Endothelial cell of umbilical vein (primary cell): ENCODE results near the gene NRDE2. TPM values are rescaled to one million over a fixed set of nuclear protein-coding genes. Genes with fewer than 3 reads are reported as not detected.

Experiments
- BruUV-seq: library from RNA; stranded (reverse); fragments of 400-500 nt; replicated peaks from 2 replicates; lab custom pipeline; 2021; lab: Mats Ljungman, UMichigan
- CTCF ChIA-PET: fragments of 300-600, 350-600 bp; sonication (Branson Sonifier 250); formaldehyde crosslinking; loops from one replicate; lab custom pipeline; 2021; ENCODE audit warnings: antibody characterized with exemption, inconsistent platforms; lab: Charles Lee
- POLR2A ChIA-PET: fragments of 300-600, 350-600 bp; sonication (Branson Sonifier 250); formaldehyde crosslinking; loops from one replicate; lab custom pipeline; 2021; ENCODE audit warnings: antibody characterized with exemption, inconsistent platforms; lab: Charles Lee
- DNase-seq: peaks from one replicate; pipeline ENCODE4 v3.0.0-alpha.2; 2011; ENCODE audit warnings: low read depth, low spot score
- FAIRE-seq: peaks from 2 replicates; lab custom pipeline; 2011; peaks lifted over from hg19 to GRCh38; lab: Jason Lieb, UNC
- H2AFZ ChIP-seq: 2 replicates; pipeline ENCODE4 v1.6.0; 2012; ENCODE audit warnings: low read depth, low read length, control low read depth, inconsistent platforms
- H3K27ac ChIP-seq: 2 replicates; pipeline ENCODE4 v1.5.1; 2011; ENCODE audit warnings: low read depth, mild to moderate bottlenecking, control low read depth, low read length, moderate library complexity; ENCODE audit not compliant: insufficient read depth
- H3K27me3 ChIP-seq, 2 experiments: 2 replicates each; pipeline versions ENCODE4 v1.6.0 to v1.6.1; 2011; ENCODE audit warnings: low read length in 2 of 2, mixed read lengths in 1 of 2; ENCODE audit not compliant: control insufficient read depth in 2 of 2, insufficient read depth in 2 of 2
- H3K36me3 ChIP-seq, 2 experiments: 2 replicates in 1 of 2; 3 replicates in 1 of 2; pipeline ENCODE4 v1.5.1; 2011; ENCODE audit warnings: low read length in 2 of 2, mild to moderate bottlenecking in 1 of 2, moderate library complexity in 1 of 2; ENCODE audit not compliant: control insufficient read depth in 2 of 2, insufficient read depth in 2 of 2; ENCODE audit errors: extremely low read depth in 1 of 2
- H3K4me1 ChIP-seq: 3 replicates; pipeline ENCODE4 v1.5.1; 2011; ENCODE audit warnings: mild to moderate bottlenecking, low read length; ENCODE audit not compliant: control insufficient read depth, insufficient read depth; ENCODE audit errors: extremely low read depth
- H3K4me2 ChIP-seq: 2 replicates; pipeline ENCODE4 v1.6.1; 2011; ENCODE audit warnings: low read length, control low read depth, mixed read lengths; ENCODE audit not compliant: insufficient read depth
- H3K4me3 ChIP-seq, 3 experiments: fragments of 200-600 bp in 1 of 3; sonication (generic), shearing (Covaris generic) in 1 of 3; replicated peaks in 1 of 3; 2 replicates each; pipeline ENCODE4 v1.5.1; 2011 to 2016; ENCODE audit warnings: control low read depth in 3 of 3, low read length in 3 of 3, mild to moderate bottlenecking in 2 of 3, inconsistent platforms in 1 of 3, low read depth in 1 of 3, moderate library complexity in 1 of 3; ENCODE audit not compliant: insufficient read depth in 1 of 3
- H3K79me2 ChIP-seq: 2 replicates; pipeline ENCODE4 v1.6.0; 2012; ENCODE audit warnings: low read length, inconsistent platforms; ENCODE audit not compliant: control insufficient read depth, insufficient read depth
- H3K9ac ChIP-seq: replicated peaks from 2 replicates; pipeline ENCODE3; 2011; ENCODE audit warnings: low read length, control low read depth; ENCODE audit not compliant: insufficient read depth; ENCODE audit errors: extremely low read depth
- H3K9me1 ChIP-seq: replicated peaks from 3 replicates; pipeline ENCODE4 v1.6.0; 2011; ENCODE audit warnings: mild to moderate bottlenecking, low read length; ENCODE audit not compliant: control insufficient read depth, insufficient read depth; ENCODE audit errors: extremely low read depth
- H3K9me3 ChIP-seq: replicated peaks from 2 replicates; pipeline ENCODE4 v1.5.1; 2012; ENCODE audit warnings: low read length, inconsistent platforms; ENCODE audit not compliant: control insufficient read depth, insufficient read depth
- H4K20me1 ChIP-seq: replicated peaks from 2 replicates; pipeline ENCODE3; 2011; ENCODE audit warnings: mild to moderate bottlenecking, low read length; ENCODE audit not compliant: control insufficient read depth, insufficient read depth; ENCODE audit errors: extremely low read depth
- CTCF ChIP-seq, 2 donors: IDR thresholded peaks; 1 replicate in 1 of 2; 2 replicates in 1 of 2; pipeline ENCODE4 v1.5.1; 2011; ENCODE audit warnings: low read length in 2 of 2, mild to moderate bottlenecking in 2 of 2, moderate library complexity in 2 of 2, control low read depth in 1 of 2, inconsistent platforms in 1 of 2, low read depth in 1 of 2; ENCODE audit not compliant: insufficient read depth in 1 of 2; ENCODE audit errors: extremely low read depth in 1 of 2
- EZH2 ChIP-seq: IDR thresholded peaks from 2 replicates; pipeline ENCODE4 v1.6.1; 2012; ENCODE audit warnings: borderline replicate concordance, low read depth, mild to moderate bottlenecking, moderate library complexity, low read length, inconsistent platforms; ENCODE audit not compliant: severe bottlenecking
- FOS ChIP-seq: IDR thresholded peaks from 2 replicates; pipeline ENCODE4 v1.6.1; 2011; ENCODE audit warnings: mild to moderate bottlenecking, low read length, moderate library complexity, borderline replicate concordance; ENCODE audit not compliant: insufficient read depth
- GATA2 ChIP-seq: IDR thresholded peaks from 2 replicates; pipeline ENCODE4 v1.7.0; 2011; ENCODE audit warnings: low read depth, mild to moderate bottlenecking, moderate library complexity, mixed read lengths, low read length; ENCODE audit not compliant: insufficient read length, insufficient read depth
- JUN ChIP-seq: IDR thresholded peaks from 2 replicates; pipeline ENCODE4 v1.6.1; 2011; ENCODE audit warnings: borderline replicate concordance, low read depth; ENCODE audit not compliant: insufficient read length, insufficient read depth
- MYC ChIP-seq: IDR thresholded peaks from one replicate; pipeline ENCODE4 v1.6.1; 2011; ENCODE audit warnings: mild to moderate bottlenecking, low read depth, low read length
- POLR2A ChIP-seq: IDR thresholded peaks from 2 replicates; pipeline ENCODE4 v1.6.1; 2012; ENCODE audit warnings: low read depth, mild to moderate bottlenecking, control low read depth, low read length
- POLR2AphosphoS5 ChIP-seq: IDR thresholded peaks from 2 replicates; pipeline ENCODE4 v1.6.1; 2012; ENCODE audit warnings: low read depth, mild to moderate bottlenecking, control low read depth, low read length, moderate library complexity; ENCODE audit not compliant: insufficient read depth
- dilution Hi-C: fragments of 300-500 bp; cut with MboI; formaldehyde crosslinking; loops from one replicate; pipeline ENCODE4 v1.15.0; 2019; ENCODE audit warnings: low sequenced_read_pairs; ENCODE audit not compliant: extremely low pct_ligation_motif_present
- intact Hi-C: fragments of 100-400 bp; cut with micrococcal nuclease; formaldehyde crosslinking; loops from one replicate; pipeline ENCODE4 v1.10.0; 2022
- polyA plus RNA-seq, 4 experiments: library from polyadenylated mRNA; depleted of rRNA in 3 of 4; stranded (reverse) in 3 of 4; unstranded in 1 of 4; fragments of >200 nt; gene quantifications; 2 replicates each; pipeline versions ENCODE4 v1.2.1 to v1.2.3, GENCODE V29; 2011 to 2012; ENCODE audit warnings: missing spikeins in 1 of 4
- total RNA-seq: library from RNA; stranded (reverse); gene quantifications from 2 replicates; pipeline ENCODE4 v1.2.3, GENCODE V29; 2021
- TF ChIP-seq, protein P1 (sequence below): IDR thresholded peaks from 2 replicates; pipeline ENCODE4 v1.6.1; 2011; ENCODE audit not compliant: insufficient read depth, insufficient read length

Gene NRDE2
- total and polyA plus RNA-seq, 2 donors (not counting 3 experiments of a cell fraction or from before 2014, with no cell fraction given): 8.5 to 22.1 TPM

GRCh38 chr14:90336401-90336800 lies 4.7 kb upstream of the NRDE2 start:
- H3K27ac ChIP-seq: no peak overlapping the region
- intact Hi-C loops (no loop called here), dilution Hi-C loops (no loop called here)
- no peak for DNase-seq
- CTCF ChIA-PET: interaction anchor here (1.0 to 1.3 kb wide), 2 partner anchors 28 to 46 kb away, joined by 3 read pairs; no protein-coding TSS in a partner anchor
- no peak overlapping the region for H3K4me2 ChIP-seq
- POLR2A ChIA-PET: interaction anchor here (1.3 kb wide), 1 partner anchor 13 kb away, joined by 5 read pairs; no protein-coding TSS in a partner anchor
- H3K9me1 ChIP-seq: no peaks in the 10 kb centered on the region
- BruUV-seq: no TSS peak
- H3K27me3 ChIP-seq: peaks cover 18 to 24% of the 10 kb centered on the region in 2 experiments
- no peak overlapping the region for H2AFZ ChIP-seq
- H3K79me2 ChIP-seq: peaks cover under 1% of the 10 kb centered on the region
- no peak overlapping the region for H3K4me3 ChIP-seq
- no peak for TF ChIP-seq FOS
- no peak for TF ChIP-seq CTCF (IDR thresholded peaks at IDR 0.05; ENCODE audit: extremely low read depth in 1 of 2, insufficient read depth in 1 of 2, low read depth in 1 of 2, low read length in 2 of 2)
- TF ChIP-seq GATA2: no peak
- no peaks in the 10 kb centered on the region for H3K36me3 ChIP-seq
- no peaks in the 10 kb centered on the region for H3K4me1 ChIP-seq
- H4K20me1 ChIP-seq: no peaks in the 10 kb centered on the region
- no peak for FAIRE-seq
- no peaks in the 10 kb centered on the region for H3K9me3 ChIP-seq
- H3K9ac ChIP-seq: no peak overlapping the region

GRCh38 chr14:90332271-90332584 lies 487 bp upstream of the NRDE2 start:
- dilution Hi-C loops: no loop called here

More at GRCh38 chr14:90332271-90332584, 487 bp upstream of the NRDE2 start:
- no peaks in the 10 kb centered on the region for H3K9me1 ChIP-seq
- CTCF ChIA-PET: no interaction called here
- peaks cover 6% of the 10 kb centered on the region for H3K4me1 ChIP-seq
- DNase-seq (no peak), FAIRE-seq (no peak)
- peaks cover 11 to 15% of the 10 kb centered on the region in 2 experiments for H3K27me3 ChIP-seq
- peak overlapping the region; percentile 51 for H2AFZ ChIP-seq
- POLR2A ChIA-PET: no interaction called here
- H3K27ac ChIP-seq: peak overlapping the region; percentile 52
- no peaks in the 10 kb centered on the region for H4K20me1 ChIP-seq
- no peak for TF ChIP-seq POLR2A
- no peak for TF ChIP-seq POLR2AphosphoS5
- no peak for TF ChIP-seq JUN
- no peak for TF ChIP-seq CTCF (IDR thresholded peaks at IDR 0.05; ENCODE audit: extremely low read depth in 1 of 2, insufficient read depth in 1 of 2, low read depth in 1 of 2, low read length in 2 of 2)
- no peak for TF ChIP-seq FOS
- no peak for TF ChIP-seq GATA2
- TF ChIP-seq, protein P1, sequence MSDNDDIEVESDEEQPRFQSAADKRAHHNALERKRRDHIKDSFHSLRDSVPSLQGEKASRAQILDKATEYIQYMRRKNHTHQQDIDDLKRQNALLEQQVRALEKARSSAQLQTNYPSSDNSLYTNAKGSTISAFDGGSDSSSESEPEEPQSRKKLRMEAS: no peak
- no peak for TF ChIP-seq EZH2
- TF ChIP-seq MYC: no peak
- intact Hi-C loops: loop anchor here (1.0 kb wide), 1 partner anchor 67 kb away; no protein-coding TSS in a partner anchor
- H3K9me3 ChIP-seq: no peaks in the 10 kb centered on the region
- BruUV-seq: TSS peak; percentile 80
- peak overlapping the region in 2 of 3 experiments; percentile 35 to 48 for H3K4me3 ChIP-seq
- H3K9ac ChIP-seq: no peak overlapping the region
- peak overlapping the region; percentile 87 for H3K4me2 ChIP-seq
- peaks cover 26% of the 10 kb centered on the region for H3K79me2 ChIP-seq
- H3K36me3 ChIP-seq: no peaks in the 10 kb centered on the region
